ENCODE data around the gene ENAH.

ENAH gene

DNA sequence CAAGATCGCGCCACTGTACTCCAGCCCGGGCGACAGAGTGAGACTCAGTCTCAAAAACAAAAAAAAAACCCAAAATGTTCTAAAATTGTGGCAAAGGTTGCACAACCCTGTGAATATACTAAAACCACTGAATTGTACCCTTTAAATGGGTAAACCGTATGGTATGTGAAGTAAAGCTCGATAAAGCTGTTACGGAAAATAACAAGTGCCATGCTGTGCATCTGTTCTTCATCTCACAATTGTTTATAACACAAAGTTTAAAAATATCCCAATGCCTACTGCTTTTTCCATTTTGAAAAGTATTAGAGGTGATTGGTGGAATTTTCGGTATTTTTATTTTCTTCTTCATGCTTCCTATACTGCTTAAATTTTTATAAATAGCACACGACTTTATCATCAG lies 111.5 kb downstream of the ENAH start:
- TF ChIP-seq, protein P1, sequence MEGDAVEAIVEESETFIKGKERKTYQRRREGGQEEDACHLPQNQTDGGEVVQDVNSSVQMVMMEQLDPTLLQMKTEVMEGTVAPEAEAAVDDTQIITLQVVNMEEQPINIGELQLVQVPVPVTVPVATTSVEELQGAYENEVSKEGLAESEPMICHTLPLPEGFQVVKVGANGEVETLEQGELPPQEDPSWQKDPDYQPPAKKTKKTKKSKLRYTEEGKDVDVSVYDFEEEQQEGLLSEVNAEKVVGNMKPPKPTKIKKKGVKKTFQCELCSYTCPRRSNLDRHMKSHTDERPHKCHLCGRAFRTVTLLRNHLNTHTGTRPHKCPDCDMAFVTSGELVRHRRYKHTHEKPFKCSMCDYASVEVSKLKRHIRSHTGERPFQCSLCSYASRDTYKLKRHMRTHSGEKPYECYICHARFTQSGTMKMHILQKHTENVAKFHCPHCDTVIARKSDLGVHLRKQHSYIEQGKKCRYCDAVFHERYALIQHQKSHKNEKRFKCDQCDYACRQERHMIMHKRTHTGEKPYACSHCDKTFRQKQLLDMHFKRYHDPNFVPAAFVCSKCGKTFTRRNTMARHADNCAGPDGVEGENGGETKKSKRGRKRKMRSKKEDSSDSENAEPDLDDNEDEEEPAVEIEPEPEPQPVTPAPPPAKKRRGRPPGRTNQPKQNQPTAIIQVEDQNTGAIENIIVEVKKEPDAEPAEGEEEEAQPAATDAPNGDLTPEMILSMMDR (IDR thresholded peaks at IDR 0.05; ENCODE audit: low read length), result no peak
- TF ChIP-seq EZH2 (IDR thresholded peaks at IDR 0.05; ENCODE audit: borderline replicate concordance, low read length), result no peak
- H3K27ac ChIP-seq (ENCODE audit: low read depth, low read length, poor library complexity, severe bottlenecking), result no peak overlapping the region
- H3K36me3 ChIP-seq (ENCODE audit: insufficient read depth, low read length), result no peaks in the 10 kb centered on the region
- no peak overlapping the region for H3K9ac ChIP-seq (ENCODE audit: low read length)
- no peaks in the 10 kb centered on the region for H3K79me2 ChIP-seq (ENCODE audit: insufficient read depth, low read length)
- 0 out of 2 replicates have a peak, but pooled peaks cover 4% of the 10 kb centered on the region for H3K27me3 ChIP-seq (ENCODE audit: insufficient read depth, low read length)
- no peak overlapping the region for H3K4me2 ChIP-seq (ENCODE audit: low read length)
- no peak overlapping the region for H3K4me3 ChIP-seq (ENCODE audit: low read depth, low read length, poor library complexity, severe bottlenecking)
- no peaks in the 10 kb centered on the region for H3K9me2 ChIP-seq (ENCODE audit: low read depth, low read length)
- H3K9me3 ChIP-seq (ENCODE audit: low read length), result no peaks in the 10 kb centered on the region
- no peaks in the 10 kb centered on the region for H3K4me1 ChIP-seq (ENCODE audit: insufficient read depth, low read length, severe bottlenecking)
- H3F3A ChIP-seq (ENCODE audit: insufficient read depth, low read length), result no peaks in the 10 kb centered on the region
- H2AFZ ChIP-seq (ENCODE audit: low read length), result no peak overlapping the region
- no peaks in the 10 kb centered on the region for H4K20me1 ChIP-seq (ENCODE audit: insufficient read depth, low read length)

DNA sequence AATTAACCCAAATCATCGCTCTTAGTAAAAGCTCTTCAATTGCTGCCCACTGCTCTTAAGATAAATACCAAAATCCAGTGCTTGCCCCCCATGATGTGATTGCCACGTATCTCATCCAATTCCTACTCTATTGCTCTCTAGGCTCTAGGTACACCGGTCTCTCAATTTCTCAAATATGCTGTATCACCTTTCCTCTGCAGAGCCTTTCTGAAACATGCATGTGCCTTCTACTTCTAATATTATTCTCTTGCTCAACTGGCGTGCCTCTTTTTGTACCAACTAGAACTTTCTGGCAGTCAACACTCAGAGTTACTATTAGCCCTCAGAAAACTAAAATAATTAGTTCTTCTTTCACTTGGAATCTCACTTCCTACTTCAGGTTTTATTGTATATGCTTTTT lies 113.3 kb downstream of the ENAH start:
- no peaks in the 10 kb centered on the region for H4K20me1 ChIP-seq (ENCODE audit: insufficient read depth, low read length)
- no peaks in the 10 kb centered on the region for H3K9me3 ChIP-seq (ENCODE audit: low read length)
- H3K4me2 ChIP-seq (ENCODE audit: low read length), result no peak overlapping the region
- no peak overlapping the region for H3K9ac ChIP-seq (ENCODE audit: low read length)
- no peaks in the 10 kb centered on the region for H3K9me2 ChIP-seq (ENCODE audit: low read depth, low read length)
- no peaks in the 10 kb centered on the region for H3F3A ChIP-seq (ENCODE audit: insufficient read depth, low read length)
- H3K27ac ChIP-seq (ENCODE audit: low read depth, low read length, poor library complexity, severe bottlenecking), result no peak overlapping the region
- no peaks in the 10 kb centered on the region for H3K4me1 ChIP-seq (ENCODE audit: insufficient read depth, low read length, severe bottlenecking)
- no peaks in the 10 kb centered on the region for H3K79me2 ChIP-seq (ENCODE audit: insufficient read depth, low read length)
- H2AFZ ChIP-seq (ENCODE audit: low read length), result no peak overlapping the region
- no peak overlapping the region for H3K4me3 ChIP-seq (ENCODE audit: low read depth, low read length, poor library complexity, severe bottlenecking)
- H3K27me3 ChIP-seq (ENCODE audit: insufficient read depth, low read length), result 0 out of 2 replicates have a peak, but pooled peaks cover 4% of the 10 kb centered on the region
- no peaks in the 10 kb centered on the region for H3K36me3 ChIP-seq (ENCODE audit: insufficient read depth, low read length)
- no peak for TF ChIP-seq EZH2 (IDR thresholded peaks at IDR 0.05; ENCODE audit: borderline replicate concordance, low read length)
- TF ChIP-seq, protein P1 (IDR thresholded peaks at IDR 0.05; ENCODE audit: low read length), result no peak

DNA sequence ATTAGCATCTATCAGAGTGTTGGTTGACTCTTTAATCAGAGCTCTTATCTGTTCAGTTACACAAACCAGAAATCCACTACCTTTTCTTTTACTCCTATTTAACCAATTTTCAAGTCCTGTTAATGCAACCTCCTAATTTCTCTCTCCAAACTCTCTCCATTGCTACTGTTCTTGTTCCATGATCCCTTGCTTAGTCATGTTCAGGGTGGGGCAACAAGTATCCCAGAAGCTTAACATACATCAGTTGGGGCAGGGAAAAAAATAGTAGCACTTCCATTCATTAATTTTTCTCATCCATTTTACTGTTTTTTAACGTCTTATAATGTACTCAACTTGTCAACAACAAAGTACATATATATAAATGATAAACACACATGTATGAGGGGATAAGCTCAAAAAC lies 113.9 kb downstream of the ENAH start:
- Histone ChIP-seq H3F3A (ENCODE audit: insufficient read depth, low read length) (no peaks in the 10 kb centered on the region), H3K36me3 (ENCODE audit: insufficient read depth, low read length) (no peaks in the 10 kb centered on the region), H3K79me2 (ENCODE audit: insufficient read depth, low read length) (no peaks in the 10 kb centered on the region), H4K20me1 (ENCODE audit: insufficient read depth, low read length) (no peaks in the 10 kb centered on the region), H3K27ac (ENCODE audit: low read depth, low read length, poor library complexity, severe bottlenecking) (no peak overlapping the region), H3K9me2 (ENCODE audit: low read depth, low read length) (no peaks in the 10 kb centered on the region), H3K4me2 (ENCODE audit: low read length) (no peak overlapping the region), H3K9ac (ENCODE audit: low read length) (no peak overlapping the region), H3K4me3 (ENCODE audit: low read depth, low read length, poor library complexity, severe bottlenecking) (no peak overlapping the region), H3K9me3 (ENCODE audit: low read length) (no peaks in the 10 kb centered on the region), H3K4me1 (ENCODE audit: insufficient read depth, low read length, severe bottlenecking) (no peaks in the 10 kb centered on the region), H2AFZ (ENCODE audit: low read length) (no peak overlapping the region), H3K27me3 (ENCODE audit: insufficient read depth, low read length) (0 out of 2 replicates have a peak, but pooled peaks cover 4% of the 10 kb centered on the region)
- no peak for TF ChIP-seq EZH2 (IDR thresholded peaks at IDR 0.05; ENCODE audit: borderline replicate concordance, low read length)
- TF ChIP-seq, protein P1 (IDR thresholded peaks at IDR 0.05; ENCODE audit: low read length), result no peak
